Subcutaneous abdominal adipose tissue (tissue), 5 donors: Measurements from ENCODE around the gene GTF2IRD1.

ENCODE experiments used
- H3K27ac ChIP-seq: one replicate; pipeline ENCODE4 v1.7.0; 2013; ENCODE audit warnings: low read depth, mild to moderate bottlenecking, inconsistent platforms, low read length, moderate library complexity
- H3K27me3 ChIP-seq, 5 donors: one replicate each; pipeline ENCODE4 v1.7.0; 2013; ENCODE audit warnings: low read length in 5 of 5, inconsistent platforms in 1 of 5; ENCODE audit not compliant: control insufficient read depth in 5 of 5, insufficient read depth in 4 of 5
- H3K36me3 ChIP-seq, 5 donors: one replicate each; pipeline ENCODE4 v1.7.0; 2013; ENCODE audit warnings: low read length in 5 of 5; ENCODE audit not compliant: control insufficient read depth in 5 of 5, insufficient read depth in 5 of 5
- H3K4me1 ChIP-seq, 5 donors: one replicate each; pipeline ENCODE4 v1.7.0; 2013; ENCODE audit warnings: low read length in 5 of 5, mild to moderate bottlenecking in 3 of 5, moderate library complexity in 1 of 5; ENCODE audit not compliant: control insufficient read depth in 5 of 5, insufficient read depth in 5 of 5
- H3K4me3 ChIP-seq, 5 donors: one replicate each; pipeline ENCODE4 v1.7.0; 2013; ENCODE audit warnings: low read length in 5 of 5, low read depth in 1 of 5
- H3K9ac ChIP-seq, 5 donors: one replicate each; pipeline ENCODE4 v1.7.0; 2013; ENCODE audit warnings: low read length in 5 of 5, mild to moderate bottlenecking in 4 of 5, moderate library complexity in 3 of 5
- H3K9me3 ChIP-seq, 5 donors: one replicate each; pipeline ENCODE4 v1.7.0; 2013; ENCODE audit warnings: low read length in 5 of 5; ENCODE audit not compliant: control insufficient read depth in 5 of 5
- donor health status: healthy.
- donor health status: healthy.
- donor health status: healthy.
- donor health status: healthy.
- donor health status: healthy.

The GTF2IRD1 gene

GRCh38 chr7:74452748-74453321 is 871 bp upstream of the GTF2IRD1 start:
- Histone ChIP-seq H3K27me3 (no peaks in the 10 kb centered on the region), H3K36me3 (no peaks in the 10 kb centered on the region), H3K4me3 (peak overlapping the region; percentile 44 to 65 (median 58)), H3K9me3 (no peaks in the 10 kb centered on the region), H3K4me1 (peaks cover 0 to 32% (median 27%) of the 10 kb centered on the region in 5 donors), H3K27ac (peak overlapping the region; percentile 77), H3K9ac (peak overlapping the region in 1 of 5 donors; percentile 23)

GRCh38 chr7:74454021-74454924 is 567 bp downstream of the GTF2IRD1 start:
- peak overlapping the region; percentile 57 for H3K27ac ChIP-seq
- no peaks in the 10 kb centered on the region for H3K27me3 ChIP-seq
- peaks cover 0 to 32% (median 27%) of the 10 kb centered on the region in 5 donors for H3K4me1 ChIP-seq
- no peaks in the 10 kb centered on the region for H3K36me3 ChIP-seq
- peak overlapping the region in 4 of 5 donors; percentile 45 to 69 (median 50) for H3K9ac ChIP-seq
- H3K4me3 ChIP-seq, result peak overlapping the region in 4 of 5 donors; percentile 27 to 58 (median 54)
- no peaks in the 10 kb centered on the region for H3K9me3 ChIP-seq

GRCh38 chr7:74454925-74455288 is 1.2 kb downstream of the GTF2IRD1 start:
- Histone ChIP-seq H3K9me3 (no peaks in the 10 kb centered on the region), H3K27ac (peak overlapping the region; percentile 57), H3K9ac (peak overlapping the region in 4 of 5 donors; percentile 45 to 69 (median 50)), H3K27me3 (no peaks in the 10 kb centered on the region), H3K36me3 (no peaks in the 10 kb centered on the region), H3K4me3 (peak overlapping the region in 4 of 5 donors; percentile 27 to 58 (median 54)), H3K4me1 (peaks cover 0 to 32% (median 27%) of the 10 kb centered on the region in 5 donors)

GRCh38 chr7:74455291-74455804 is 1.6 kb downstream of the GTF2IRD1 start:
- Histone ChIP-seq H3K4me1 (peaks cover 0 to 32% (median 27%) of the 10 kb centered on the region in 5 donors), H3K36me3 (no peaks in the 10 kb centered on the region), H3K4me3 (peak overlapping the region in 4 of 5 donors; percentile 27 to 58 (median 54)), H3K9ac (peak overlapping the region in 2 of 5 donors; percentile 52 to 69), H3K27ac (peak overlapping the region; percentile 57), H3K9me3 (no peaks in the 10 kb centered on the region), H3K27me3 (no peaks in the 10 kb centered on the region)

- Histone ChIP-seq H3K27me3 (no peaks in the 10 kb centered on the region), H3K9ac (no peak overlapping the region), H3K36me3 (no peaks in the 10 kb centered on the region), H3K9me3 (no peaks in the 10 kb centered on the region), H3K27ac (peak overlapping the region; percentile 40), H3K4me1 (peaks cover 0 to 32% (median 27%) of the 10 kb centered on the region in 5 donors), H3K4me3 (no peak overlapping the region)
Measured at GRCh38 chr7:74455928-74456327, 2.2 kb downstream of the GTF2IRD1 start.

GRCh38 chr7:74457007-74457406 is 3.3 kb downstream of the GTF2IRD1 start:
- H3K36me3 ChIP-seq, result no peaks in the 10 kb centered on the region
- H3K27ac ChIP-seq, result no peak overlapping the region
- H3K4me1 ChIP-seq, result peaks cover 0 to 31% (median 26%) of the 10 kb centered on the region in 5 donors
- no peaks in the 10 kb centered on the region for H3K27me3 ChIP-seq
- H3K9ac ChIP-seq, result no peak overlapping the region
- no peaks in the 10 kb centered on the region for H3K9me3 ChIP-seq
- H3K4me3 ChIP-seq, result no peak overlapping the region

GRCh38 chr7:74461970-74462706 is 8.4 kb downstream of the GTF2IRD1 start:
- H3K27ac ChIP-seq, result no peak overlapping the region
- no peak overlapping the region for H3K9ac ChIP-seq
- no peaks in the 10 kb centered on the region for H3K36me3 ChIP-seq
- no peak overlapping the region for H3K4me3 ChIP-seq
- H3K4me1 ChIP-seq, result peaks cover 0 to 5% (median 0%) of the 10 kb centered on the region in 5 donors
- H3K9me3 ChIP-seq, result no peaks in the 10 kb centered on the region
- H3K27me3 ChIP-seq, result no peaks in the 10 kb centered on the region

- no peak overlapping the region for H3K27ac ChIP-seq
- no peaks in the 10 kb centered on the region for H3K9me3 ChIP-seq
- H3K27me3 ChIP-seq, result no peaks in the 10 kb centered on the region
- no peak overlapping the region for H3K9ac ChIP-seq
- no peaks in the 10 kb centered on the region for H3K36me3 ChIP-seq
- peaks cover 0 to 5% (median 0%) of the 10 kb centered on the region in 5 donors for H3K4me1 ChIP-seq
- no peak overlapping the region for H3K4me3 ChIP-seq
Measured at GRCh38 chr7:74462707-74463100, 9.0 kb downstream of the GTF2IRD1 start.

- H3K27ac ChIP-seq, result no peak overlapping the region
Measured at GRCh38 chr7:74464931-74465886, 11.5 kb downstream of the GTF2IRD1 start.

More at GRCh38 chr7:74464931-74465886, 11.5 kb downstream of the GTF2IRD1 start:
- H3K4me1 ChIP-seq, result peaks cover 0 to 5% (median 0%) of the 10 kb centered on the region in 5 donors
- no peaks in the 10 kb centered on the region for H3K9me3 ChIP-seq
- no peaks in the 10 kb centered on the region for H3K27me3 ChIP-seq
- no peak overlapping the region for H3K9ac ChIP-seq
- H3K36me3 ChIP-seq, result no peaks in the 10 kb centered on the region
- no peak overlapping the region for H3K4me3 ChIP-seq
